ENCODE data around the gene ZBTB16.

- no peak for TF ChIP-seq CTCF (IDR thresholded peaks at IDR 0.05)
- no peak for TF ChIP-seq POLR2A (IDR thresholded peaks at IDR 0.05)
Measured at GRCh38 chr11:114281388-114281956, 222.0 kb downstream of the ZBTB16 start.

Measured in testis (tissue), 2 donors.